GM12878 (cell line): ENCODE data around the gene EVC. TPM values are rescaled to one million over a fixed set of nuclear protein-coding genes. Genes with fewer than 3 reads are reported as not detected.
"Not testable (repeated sequence)": the region's sequence is repeated elsewhere in the genome, so short reads cannot be mapped to it uniquely, and the experiment has no call there.

ENCODE experiments used
- ATAC-seq: fragments of 200-7000 bp; cut with Tn5 transposase; 3 replicates; pipeline ENCODE4 v1.9.1; 2020; ENCODE audit warnings: mild to moderate bottlenecking, moderate library complexity
- BruUV-seq: library from RNA; stranded (reverse); fragments of 400-500 nt; replicated peaks from 2 replicates; lab custom pipeline; 2021; lab: Mats Ljungman, UMichigan
- CTCF ChIA-PET: fragments of 300-600 bp; sonication (Branson Sonifier 250); formaldehyde crosslinking; extraction: SDS; loops from one replicate; lab custom pipeline; 2021; ENCODE audit warnings: inconsistent platforms; lab: Yijun Ruan, JAX
- POLR2A ChIA-PET: fragments of 350-600 bp; formaldehyde crosslinking; extraction: SDS; loops from one replicate; lab custom pipeline; 2021; ENCODE audit warnings: inconsistent platforms; lab: Charles Lee
- RAD21 ChIA-PET: fragments of 300-600 bp; sonication (Branson Sonifier 250); formaldehyde crosslinking; loops from one replicate; lab custom pipeline; 2023; ENCODE audit warnings: antibody characterized with exemption; ENCODE audit not compliant: unreplicated experiment; lab: Charles Lee
- SMC1A ChIA-PET: fragments of 300-600 bp; sonication (Branson Sonifier 250); formaldehyde crosslinking; loops from one replicate; lab custom pipeline; 2023; ENCODE audit not compliant: unreplicated experiment, uncharacterized antibody; lab: Charles Lee
- DNase-seq: peaks from one replicate; pipeline ENCODE4 v3.0.0-alpha.2; 2011; ENCODE audit warnings: low read depth, low spot score
- FAIRE-seq: peaks from 3 replicates; lab custom pipeline; 2011; peaks lifted over from hg19 to GRCh38; lab: Jason Lieb, UNC
- H2AFZ ChIP-seq: 2 replicates; pipeline ENCODE4 v1.6.0; 2011; ENCODE audit warnings: low read depth, low read length, control low read depth; ENCODE audit not compliant: control insufficient read depth
- H3K27ac ChIP-seq: 2 replicates; pipeline ENCODE4 v1.5.1; 2011; ENCODE audit warnings: control low read depth; ENCODE audit not compliant: control insufficient read depth, insufficient read depth
- H3K27me3 ChIP-seq, 2 experiments: replicated peaks in 1 of 2; 2 replicates each; pipeline versions ENCODE4 v1.6.0 to v1.6.1; 2011; ENCODE audit warnings: low read length in 1 of 2; ENCODE audit not compliant: control insufficient read depth in 2 of 2, insufficient read depth in 2 of 2
- H3K36me3 ChIP-seq, 2 experiments: 2 replicates each; pipeline ENCODE4 v1.5.1; 2011; ENCODE audit warnings: low read length in 1 of 2; ENCODE audit not compliant: control insufficient read depth in 2 of 2, insufficient read depth in 2 of 2
- H3K4me1 ChIP-seq: 2 replicates; pipeline ENCODE4 v1.6.1; 2011; ENCODE audit warnings: mild to moderate bottlenecking, low read length, moderate library complexity, mixed read lengths; ENCODE audit not compliant: control insufficient read depth, insufficient read depth
- H3K4me2 ChIP-seq: 2 replicates; pipeline ENCODE4 v1.6.0; 2011; ENCODE audit warnings: control low read depth; ENCODE audit not compliant: control insufficient read depth, insufficient read depth
- H3K4me3 ChIP-seq: fragments of 200-600 bp; sonication (generic); 2 replicates; pipeline ENCODE4 v1.5.1; 2016
- H3K79me2 ChIP-seq: 2 replicates; pipeline ENCODE4 v1.6.0; 2011; ENCODE audit warnings: low read length; ENCODE audit not compliant: control insufficient read depth, insufficient read depth
- H3K9ac ChIP-seq: 2 replicates; pipeline ENCODE4 v1.8.0; 2011; ENCODE audit warnings: low read length, control low read depth, mixed read lengths; ENCODE audit not compliant: control insufficient read depth, insufficient read depth
- H3K9me3 ChIP-seq: replicated peaks from 3 replicates; pipeline ENCODE4 v1.5.1; 2011; ENCODE audit warnings: mild to moderate bottlenecking, low read length; ENCODE audit not compliant: control insufficient read depth, insufficient read depth
- H4K20me1 ChIP-seq: 2 replicates; pipeline ENCODE4 v1.6.0; 2011; ENCODE audit not compliant: control insufficient read depth, insufficient read depth
- ATF7 ChIP-seq: fragments of 450-650 bp; IDR thresholded peaks from 2 replicates; pipeline ENCODE4 v1.6.1; 2016; ENCODE audit warnings: low read depth, mild to moderate bottlenecking
- JUND ChIP-seq: IDR thresholded peaks from 2 replicates; pipeline ENCODE4 v1.6.1; 2012; ENCODE audit warnings: low read depth, mild to moderate bottlenecking, low read length, improper control_type of control experiment, moderate library complexity
- RFX5 ChIP-seq: IDR thresholded peaks from 2 replicates; pipeline ENCODE4 v1.6.1; 2011; ENCODE audit warnings: low read depth, low read length, improper control_type of control experiment
- WGBS: methylation state at CpG from one replicate; pipeline ENCODE4 v1.1.6; 2016; ENCODE audit warnings: low lambda C conversion rate; ENCODE audit not compliant: insufficient replicate concordance, insufficient coverage; ENCODE audit errors: missing lambda C conversion rate; 5-methylcytosine and 5-hydroxymethylcytosine counted together
- in situ Hi-C: fragments of 300-500 bp; cut with MboI; formaldehyde crosslinking; loops from 9 replicates; pipeline ENCODE4 v1.14.3; 2018; ENCODE audit warnings: mixed read lengths
- intact Hi-C: fragments of 100-400 bp; cut with micrococcal nuclease; formaldehyde crosslinking; loops from one replicate; pipeline ENCODE4 v1.14.2; 2022; ENCODE audit not compliant: unreplicated experiment
- polyA plus RNA-seq, 11 experiments: library from polyadenylated mRNA; depleted of rRNA in 4 of 11; unstranded in 6 of 11; stranded (reverse) in 5 of 11; fragments of >200 nt; fragmentation: Nextera tagmentation in 4 of 11; fragmentation: Illumina TruSeq in 1 of 11; extraction: Ambion mirVana in 4 of 11; extraction: Trizol in 1 of 11; gene quantifications; 1 replicate in 1 of 11; 2 replicates in 10 of 11; pipeline versions ENCODE4 v1.2.1 to v1.2.3, GENCODE V29; 2011 to 2016; ENCODE audit warnings: inconsistent platforms in 2 of 11, missing spikeins in 2 of 11, low read depth in 1 of 11
- total RNA-seq, 4 experiments: library from RNA; depleted of rRNA in 3 of 4; stranded (reverse); fragments of >200 nt in 3 of 4; fragmentation: Illumina TruSeq in 1 of 4; extraction: Trizol in 1 of 4; gene quantifications; 2 replicates each; pipeline versions ENCODE4 v1.2.1 to v1.2.3, GENCODE V29; 2013 to 2021

Gene EVC
- total and polyA plus RNA-seq, 10 of the 15 experiments (the other 5 are each of a cell fraction or from before 2014, with no cell fraction given) = 0.87 to 55.9 (median 15.6) TPM

DNA sequence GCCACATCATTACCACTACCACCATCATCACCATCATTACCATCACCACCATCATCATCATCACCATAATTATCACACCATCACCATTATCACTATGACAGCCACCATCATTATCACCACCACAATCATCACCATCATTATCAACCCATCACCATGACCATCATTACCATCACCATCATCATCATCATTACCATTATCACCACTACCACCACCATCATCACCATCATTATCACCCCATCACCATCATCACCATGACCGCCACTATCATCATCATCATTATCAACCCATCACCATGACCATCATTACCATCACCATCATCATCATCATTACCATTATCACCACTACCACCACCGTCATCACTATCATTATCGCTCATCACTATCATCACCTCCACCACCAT lies 145.4 kb downstream of the EVC start:
- H3K4me3 ChIP-seq, DNase-seq, H3K27ac ChIP-seq, RAD21 ChIA-PET, H3K9me3 ChIP-seq, SMC1A ChIA-PET, H3K9ac ChIP-seq, H3K79me2 ChIP-seq, H4K20me1 ChIP-seq, H3K36me3 ChIP-seq, H3K4me2 ChIP-seq, H3K27me3 ChIP-seq, in situ Hi-C loops, BruUV-seq, FAIRE-seq, H3K4me1 ChIP-seq, H2AFZ ChIP-seq, CTCF ChIA-PET, intact Hi-C loops, ATAC-seq, POLR2A ChIA-PET: not testable (repeated sequence)
- 58% methylated on average over 3 of the region's 3 CpGs for WGBS

DNA sequence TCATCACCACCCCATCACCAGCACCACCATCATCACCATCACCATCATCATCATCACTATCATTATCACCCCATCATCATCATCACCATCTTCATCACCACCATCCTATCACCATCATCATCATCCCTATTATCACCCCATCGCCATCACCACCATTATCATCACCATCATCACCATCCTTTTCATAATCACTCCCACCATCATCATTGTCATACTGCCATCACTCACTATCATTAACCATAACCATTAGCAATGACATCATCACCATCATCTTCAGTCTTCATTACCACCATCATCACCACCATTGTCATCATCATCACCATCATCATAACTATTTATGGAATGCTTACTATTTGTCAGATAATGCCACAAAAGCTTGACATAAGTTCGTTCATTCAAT lies 146.2 kb downstream of the EVC start:
- RAD21 ChIA-PET = no interaction called here
- POLR2A ChIA-PET = no interaction called here
- Histone ChIP-seq H3K36me3 (no peaks in the 10 kb centered on the region), H3K79me2 (no peaks in the 10 kb centered on the region), H2AFZ (no peak overlapping the region), H3K27me3 (no peaks in the 10 kb centered on the region; a peak in 1 of 4 replicates), H3K4me3 (no peak overlapping the region), H4K20me1 (no peaks in the 10 kb centered on the region), H3K27ac (no peak overlapping the region), H3K9ac (no peak overlapping the region), H3K4me2 (no peak overlapping the region), H3K4me1 (no peaks in the 10 kb centered on the region), H3K9me3 (no peaks in the 10 kb centered on the region)
- DNase-seq (no peak), FAIRE-seq (no peak), ATAC-seq (no peak)
- BruUV-seq = no TSS peak
- TF ChIP-seq RFX5 (no peak), ATF7 (peak; percentile 51; the same call in 1 of the 2 replicates), JUND (no peak)
- CTCF ChIA-PET = no interaction called here
- in situ Hi-C loops = no loop called here
- intact Hi-C loops = no loop called here
- SMC1A ChIA-PET = no interaction called here
- WGBS = 0% methylated on average over 2 of the region's 2 CpGs
